Stomach (tissue), 9 donors: ENCODE measurements around the gene SLC4A3. TPM values are rescaled to one million over a fixed set of nuclear protein-coding genes. Genes with fewer than 3 reads are reported as not detected.
"Not testable (repeated sequence)": the region's sequence is repeated elsewhere in the genome, so short reads cannot be mapped to it uniquely, and the experiment has no call there.

Experiments
- DNase-seq, 2 donors: peaks; one replicate each; pipeline versions ENCODE4 v3.0.0 to v3.0.0-alpha.2; 2013 to 2019
- H3K27ac ChIP-seq, 5 donors: fragments of 200-600 bp in 4 of 5; sonication (generic) in 4 of 5; one replicate each; pipeline ENCODE4 v1.5.1; 2013 to 2019; ENCODE audit warnings: mild to moderate bottlenecking in 1 of 5, moderate library complexity in 1 of 5
- H3K27me3 ChIP-seq, 3 donors: fragments of 200-600 bp; sonication (generic); one replicate each; pipeline ENCODE4 v1.5.1; 2017 to 2019; ENCODE audit warnings: mixed run types in 1 of 3
- H3K36me3 ChIP-seq, 4 donors: fragments of 200-600 bp; sonication (generic); 1 replicate in 3 of 4; 2 replicates in 1 of 4; pipeline ENCODE4 v1.5.1; 2016 to 2019
- H3K4me1 ChIP-seq, 4 donors: fragments of 200-600 bp; sonication (generic); one replicate each; pipeline ENCODE4 v1.5.1; 2016 to 2019
- H3K4me3 ChIP-seq, 4 donors: fragments of 200-600 bp; sonication (generic) in 3 of 4; one replicate each; pipeline ENCODE4 v1.5.1; 2016 to 2019; ENCODE audit warnings: mild to moderate bottlenecking in 1 of 4
- H3K9me3 ChIP-seq, 4 donors: fragments of 200-600 bp; sonication (generic); one replicate each; pipeline ENCODE4 v1.5.1; 2016 to 2019
- CTCF ChIP-seq, 7 experiments: fragments of 450-650 bp in 4 of 7; fragments of 200-600 bp in 3 of 7; sonication (generic) in 3 of 7; IDR thresholded peaks; one replicate each; pipeline ENCODE4 v1.5.1; 2016 to 2019; ENCODE audit warnings: antibody characterized with exemption in 7 of 7, control low read depth in 2 of 7, mild to moderate bottlenecking in 1 of 7
- EP300 ChIP-seq: sonication (generic); formaldehyde crosslinking; IDR thresholded peaks from one replicate; pipeline ENCODE4 v1.6.1; 2017; ENCODE audit warnings: antibody characterized with exemption
- POLR2A ChIP-seq, 4 donors: fragments of 450-650 bp; IDR thresholded peaks; one replicate each; pipeline ENCODE4 v1.6.1; 2016; ENCODE audit warnings: antibody characterized with exemption in 4 of 4, control low read depth in 2 of 4, mild to moderate bottlenecking in 1 of 4, moderate library complexity in 1 of 4
- POLR2AphosphoS5 ChIP-seq, 3 donors: sonication (generic); formaldehyde crosslinking; IDR thresholded peaks; one replicate each; pipeline ENCODE4 v1.6.1; 2016; ENCODE audit warnings: antibody characterized with exemption in 3 of 3
- WGBS, 5 donors: extraction: QIAGEN DNeasy Blood & Tissue Kit in 3 of 5; methylation state at CpG; one replicate each; pipeline versions ENCODE4 v1.1.5 to v1.1.7; 2013 to 2018; 5-methylcytosine and 5-hydroxymethylcytosine counted together
- intact Hi-C: fragments of 100-400 bp; cut with DNase I; formaldehyde crosslinking; loops from one replicate; pipeline ENCODE4 v1.15.1; 2023; ENCODE audit warnings: low total_unique reads
- polyA plus RNA-seq, 3 donors: library from polyadenylated mRNA; stranded (reverse); fragments of 200-250 nt; gene quantifications; one replicate each; pipeline ENCODE4 v1.2.3, GENCODE V29; 2013
- total RNA-seq, 5 donors: library from RNA; depleted of rRNA; stranded (reverse); fragments of >200 nt; gene quantifications; one replicate each; pipeline versions ENCODE4 v1.1.0 to v1.2.3, GENCODE V29; 2014 to 2016
- donor health status: healthy with polysubstance abuse.
- donor health status: Bipolar disorder and iron deficiency.
- donor health status: healthy.

The SLC4A3 gene
- total and polyA plus RNA-seq, 8 donors = 0.58 to 22.8 (median 1.6) TPM; not detected in 1

- WGBS, 5 donors = 68 to 79% (median 77%) methylated on average over 12 of the region's 12 CpGs
- peaks cover 0 to 24% (median 15%) of the 10 kb centered on the region in 4 donors for H3K4me1 ChIP-seq
- TF ChIP-seq CTCF (IDR thresholded peaks at IDR 0.05) = no peak
- no peak for TF ChIP-seq EP300
- no peak for TF ChIP-seq POLR2AphosphoS5 (IDR thresholded peaks at IDR 0.05)
- TF ChIP-seq POLR2A (IDR thresholded peaks at IDR 0.05) = no peak
- H3K27me3 ChIP-seq = peaks cover 0 to 5% (median 3%) of the 10 kb centered on the region in 3 donors
- intact Hi-C loops = no loop called here
- DNase-seq = no peak
- H3K27ac ChIP-seq = peak overlapping the region in 1 of 5 donors; percentile 15
- no peaks in the 10 kb centered on the region for H3K36me3 ChIP-seq
- H3K9me3 ChIP-seq = no peaks in the 10 kb centered on the region
- H3K4me3 ChIP-seq = no peak overlapping the region
Observed at GRCh38 chr2:219645631-219646527, 18.4 kb downstream of the SLC4A3 start.

GRCh38 chr2:219648176-219648575, 20.7 kb downstream of the SLC4A3 start:
- intact Hi-C loops = no loop called here
- no peaks in the 10 kb centered on the region for H3K36me3 ChIP-seq
- H3K4me3 ChIP-seq = no peak overlapping the region
- H3K27ac ChIP-seq = no peak overlapping the region
- WGBS, 5 donors = 62 to 78% (median 66%) methylated on average over 2 of the region's 2 CpGs
- peaks cover 0 to 13% (median 6%) of the 10 kb centered on the region in 4 donors for H3K4me1 ChIP-seq
- H3K9me3 ChIP-seq = no peaks in the 10 kb centered on the region
- H3K27me3 ChIP-seq = peaks cover 0 to 12% (median 6%) of the 10 kb centered on the region in 3 donors
- no peak for TF ChIP-seq EP300
- TF ChIP-seq POLR2AphosphoS5 (IDR thresholded peaks at IDR 0.05) = no peak
- TF ChIP-seq POLR2A (IDR thresholded peaks at IDR 0.05) = no peak
- TF ChIP-seq CTCF (IDR thresholded peaks at IDR 0.05) = no peak
- DNase-seq = no peak

GRCh38 chr2:219648963-219649362, 21.5 kb downstream of the SLC4A3 start:
- Histone ChIP-seq H3K4me3 (no peak overlapping the region), H3K36me3 (no peaks in the 10 kb centered on the region), H3K4me1 (peaks cover 0 to 13% (median 6%) of the 10 kb centered on the region in 4 donors), H3K27me3 (peaks cover 0 to 12% (median 6%) of the 10 kb centered on the region in 3 donors), H3K27ac (no peak overlapping the region), H3K9me3 (no peaks in the 10 kb centered on the region)
- intact Hi-C loops = no loop called here
- TF ChIP-seq POLR2AphosphoS5 (IDR thresholded peaks at IDR 0.05) (no peak), POLR2A (IDR thresholded peaks at IDR 0.05) (no peak), CTCF (IDR thresholded peaks at IDR 0.05) (no peak)
- no peak for DNase-seq
- 62 to 73% (median 68%) methylated on average over 4 of the region's 4 CpGs for WGBS, 5 donors

- Histone ChIP-seq H3K9me3 (no peaks in the 10 kb centered on the region), H3K27ac (no peak overlapping the region), H3K36me3 (no peaks in the 10 kb centered on the region), H3K4me3 (no peak overlapping the region), H3K27me3 (peaks cover 0 to 12% (median 6%) of the 10 kb centered on the region in 3 donors), H3K4me1 (peaks cover 0 to 6% (median 2%) of the 10 kb centered on the region in 4 donors)
- intact Hi-C loops = no loop called here
- WGBS, 5 donors = 57 to 75% (median 62%) methylated on average over 7 to 8 of the region's 8 CpGs
- DNase-seq = no peak
- TF ChIP-seq POLR2A (IDR thresholded peaks at IDR 0.05) (no peak), EP300 (no peak), POLR2AphosphoS5 (IDR thresholded peaks at IDR 0.05) (no peak), CTCF (IDR thresholded peaks at IDR 0.05) (no peak)
Observed at GRCh38 chr2:219650426-219651248, 23.2 kb downstream of the SLC4A3 start.

- 77 to 82% (median 80%) methylated on average over 6 of the region's 6 CpGs for WGBS, 5 donors
- DNase-seq, H3K4me3 ChIP-seq, H3K27ac ChIP-seq, H3K9me3 ChIP-seq, H3K4me1 ChIP-seq, H3K36me3 ChIP-seq, intact Hi-C loops: not testable (repeated sequence)
- peaks cover 0 to 12% (median 6%) of the 10 kb centered on the region in 3 donors for H3K27me3 ChIP-seq
Observed at GRCh38 chr2:219651656-219652055, 24.2 kb downstream of the SLC4A3 start.
